Fibroblast of skin of right quadriceps (primary cell): Measurements from ENCODE around the gene BANP.

Experiments
- DNase-seq: peaks from one replicate; pipeline ENCODE4 v3.0.0-alpha.2; 2013

Gene BANP

DNA sequence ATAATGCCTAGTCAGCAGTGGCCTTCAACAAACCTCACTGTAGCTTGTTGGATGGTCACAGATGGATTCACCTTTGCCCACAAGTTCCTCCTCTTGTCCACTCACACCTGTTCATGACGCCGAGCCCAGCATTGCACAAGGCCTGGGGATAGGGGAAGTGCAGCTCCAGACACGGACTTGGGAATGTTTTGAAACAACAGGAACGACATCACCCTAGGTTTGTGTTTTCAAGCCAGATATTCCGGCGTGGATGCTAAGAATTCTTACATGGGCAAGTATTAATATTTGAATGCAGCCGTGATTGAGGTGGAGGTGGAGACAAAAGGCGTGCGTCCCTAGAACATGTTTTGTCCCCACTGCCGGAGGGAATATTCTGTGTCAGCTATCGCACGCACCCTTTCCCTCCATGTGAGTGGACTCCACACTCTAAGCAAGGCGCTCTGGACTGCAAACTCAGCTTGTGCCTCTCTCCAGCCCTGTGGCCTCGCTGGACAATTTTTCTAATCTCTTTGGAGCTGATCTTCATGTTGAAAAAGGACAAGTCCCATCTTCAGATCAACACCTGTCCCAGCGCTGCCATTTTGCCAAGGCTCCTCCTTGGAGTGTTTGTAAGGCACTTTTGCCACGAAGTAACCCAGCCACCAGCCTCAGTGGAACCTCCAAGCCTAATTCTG, 2.0 kb upstream of the BANP start:
- DNase-seq = no peak

DNA sequence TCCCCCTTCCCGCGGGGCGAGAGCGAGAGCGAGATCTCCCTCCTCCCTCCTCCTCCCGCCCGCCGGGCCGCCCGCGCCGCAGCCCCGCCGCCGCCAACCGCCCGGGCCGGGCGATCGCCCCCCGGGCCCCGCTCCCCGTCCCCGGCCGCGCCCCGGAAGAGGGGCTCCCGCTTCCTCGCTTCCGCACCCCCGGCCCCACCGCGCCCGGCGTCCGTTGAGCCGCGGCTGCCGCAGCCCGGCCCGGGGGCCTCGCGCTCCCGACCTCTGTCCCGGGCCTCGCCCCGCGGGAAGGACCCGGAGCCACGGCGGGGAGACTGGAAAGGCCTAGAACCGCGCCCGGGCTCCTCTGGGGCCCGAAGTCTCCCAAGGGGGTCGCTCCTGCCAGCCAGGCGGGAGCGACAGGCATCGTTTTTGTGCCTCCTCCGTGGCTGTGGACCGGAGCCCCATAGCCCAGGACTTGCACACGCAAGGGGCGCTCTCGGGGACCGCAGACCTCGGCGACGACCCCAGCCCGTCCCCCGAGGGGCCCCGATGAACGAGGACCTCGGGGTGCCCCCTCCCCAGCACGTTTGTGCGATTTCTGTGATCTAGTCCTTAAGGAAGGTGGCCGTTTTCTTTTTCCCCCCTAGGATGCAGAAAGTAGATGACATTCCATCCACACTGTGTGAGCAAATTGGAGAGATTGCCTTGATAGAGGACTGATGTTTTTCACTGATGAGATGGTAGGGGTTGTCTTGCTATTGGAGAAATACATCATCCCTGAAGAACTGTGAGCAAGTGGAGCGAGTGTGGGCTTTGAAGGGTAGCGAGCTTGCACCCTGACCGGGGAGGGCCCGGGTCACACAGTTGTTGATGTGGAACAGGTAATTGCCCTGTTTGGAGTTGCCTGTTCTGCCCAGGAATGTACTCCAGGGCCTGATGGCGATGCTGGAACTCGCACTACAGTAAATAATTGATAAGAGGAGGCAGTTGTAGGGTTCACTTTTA, 611 bp downstream of the BANP start:
- DNase-seq = no peak

DNA sequence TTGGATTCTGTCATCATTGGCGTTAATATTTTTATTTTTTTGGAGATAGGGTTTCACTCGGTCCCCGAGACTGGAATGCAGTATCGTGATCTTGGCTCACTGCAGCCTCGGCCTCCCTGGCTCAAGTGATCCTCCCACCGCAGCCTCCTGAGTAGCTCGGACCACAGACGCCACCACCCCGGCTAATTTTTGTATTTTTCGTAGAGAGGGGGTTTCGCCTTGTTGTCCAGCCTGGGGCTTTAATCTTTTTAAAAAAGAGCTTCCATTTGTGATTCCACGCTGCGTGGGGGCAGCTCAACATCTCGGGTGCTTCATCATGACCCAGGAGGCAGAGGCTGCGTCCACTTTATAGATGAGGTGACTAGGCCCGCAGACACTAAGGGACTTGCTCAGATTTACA, 1.5 kb downstream of the BANP start:
- no peak for DNase-seq

DNA sequence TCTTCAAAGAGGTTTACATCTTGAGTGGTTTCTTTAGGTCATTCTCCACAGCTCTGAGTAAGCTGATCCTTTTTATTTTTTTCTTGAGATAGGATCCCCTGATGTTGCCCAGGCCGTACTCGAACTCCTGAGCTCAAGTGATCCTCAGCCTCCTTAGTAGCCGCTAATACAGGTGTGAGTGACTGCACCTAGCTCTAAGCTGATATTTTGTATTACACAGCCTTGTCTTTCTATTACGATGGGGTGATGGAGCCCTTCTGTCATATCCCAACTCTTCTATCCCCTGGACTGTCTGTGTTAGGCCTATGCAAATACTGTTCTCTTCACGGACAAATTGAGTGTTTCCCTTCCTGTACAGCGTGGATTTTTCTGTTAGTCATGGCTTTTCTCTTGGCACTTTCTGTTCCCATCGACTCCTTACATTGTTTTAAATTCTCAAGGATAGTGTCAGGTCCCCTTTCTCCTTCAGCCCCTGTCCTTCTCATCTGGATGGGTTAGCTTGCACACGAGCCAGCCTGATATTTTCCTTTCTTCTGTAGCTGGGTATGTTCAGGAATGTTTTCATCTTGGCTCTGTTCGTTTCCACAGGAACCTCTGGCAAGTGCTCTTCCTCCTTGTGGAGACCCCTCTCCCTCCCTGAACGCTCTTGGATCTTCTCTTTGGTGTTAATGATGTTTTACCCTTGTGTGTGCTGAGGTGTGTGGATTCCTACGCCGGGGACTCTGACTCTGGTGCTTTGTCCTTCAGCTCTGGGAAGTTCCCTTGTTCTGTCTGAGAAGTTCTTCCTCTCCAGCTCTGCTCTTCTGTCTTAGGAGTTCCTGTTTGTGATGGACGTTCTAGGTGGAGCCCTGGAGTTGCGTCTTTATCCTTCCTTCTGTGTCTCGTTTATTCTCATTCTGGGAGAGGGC, 2.3 kb downstream of the BANP start:
- no peak for DNase-seq

DNA sequence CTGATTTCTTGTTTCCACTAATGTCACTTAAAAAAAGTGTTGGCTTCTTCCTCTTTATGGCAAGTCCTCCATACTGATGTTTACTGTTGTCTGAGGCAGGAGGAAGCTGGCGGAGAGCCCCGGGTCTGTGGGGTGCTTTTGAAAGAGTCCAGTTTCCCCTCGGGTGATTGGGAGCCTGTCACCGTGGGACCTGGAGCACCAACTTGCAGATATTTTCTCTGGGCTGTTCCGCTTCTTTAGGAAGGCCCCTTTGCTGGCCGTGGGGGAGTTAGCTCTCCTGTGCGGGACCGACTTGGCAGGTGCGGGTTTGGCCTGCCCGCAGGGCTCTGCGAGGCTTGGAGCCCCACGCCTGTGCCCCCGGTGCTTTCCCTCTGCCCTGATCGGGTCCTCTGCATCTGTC, 3.1 kb downstream of the BANP start:
- no peak for DNase-seq

DNA sequence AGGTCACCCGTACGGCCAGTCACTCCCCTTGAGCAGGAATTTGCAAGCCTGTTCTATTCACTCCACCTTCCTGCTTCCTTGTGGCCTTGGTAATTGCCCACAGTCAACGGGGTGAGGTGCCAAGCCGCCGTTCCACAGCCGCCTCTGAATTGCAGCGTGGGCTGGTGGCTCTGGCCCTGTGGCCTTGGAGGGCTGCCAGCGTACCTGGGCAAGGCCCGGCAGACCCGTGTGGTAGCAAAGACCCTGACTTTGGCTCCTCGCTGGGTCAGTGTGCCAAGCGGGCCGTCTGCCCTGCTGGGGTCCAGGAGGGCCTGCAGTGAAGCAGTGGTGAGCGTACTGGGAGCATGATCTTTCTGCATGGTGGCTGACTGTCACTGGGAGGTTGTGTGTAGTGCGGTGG, 3.6 kb downstream of the BANP start:
- DNase-seq = no peak

DNA sequence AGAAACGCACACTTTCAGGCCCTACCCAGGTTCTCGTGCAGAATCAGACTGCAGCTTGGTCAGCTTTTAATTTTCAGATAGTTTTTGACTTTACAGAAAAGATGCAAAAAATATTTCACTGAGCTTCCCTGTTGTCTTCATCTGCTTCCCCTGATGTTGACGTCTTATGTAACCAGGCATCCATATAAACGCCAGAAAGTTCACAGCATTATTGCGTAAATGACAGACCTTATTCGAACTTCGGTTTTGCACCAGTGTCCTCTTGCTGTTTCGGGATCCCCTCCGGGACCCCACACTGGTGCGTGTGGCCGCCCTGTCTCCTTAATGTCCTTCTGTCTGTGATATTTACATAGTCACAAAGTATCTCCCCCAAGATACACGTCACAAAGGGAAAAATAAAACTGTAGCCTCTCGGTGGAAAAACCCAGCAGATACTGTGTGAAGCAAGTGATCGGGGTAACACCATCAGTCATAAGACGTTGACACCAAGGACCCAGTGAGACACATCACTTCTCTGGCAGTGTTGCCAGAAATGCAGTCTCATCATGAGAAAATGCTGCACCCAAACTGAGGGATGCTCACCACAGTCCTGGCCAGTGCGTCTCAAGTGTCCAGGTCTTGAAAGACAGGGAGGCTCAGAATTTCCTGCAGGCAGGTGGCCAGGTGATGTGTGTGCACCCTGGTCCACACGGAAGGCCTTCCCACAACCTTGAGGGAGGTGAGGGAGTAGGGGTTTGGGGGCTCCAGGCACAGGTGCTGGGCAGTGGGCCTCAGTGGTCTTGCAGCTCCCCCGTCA, 4.3 kb downstream of the BANP start:
- DNase-seq = peak; percentile 33

DNA sequence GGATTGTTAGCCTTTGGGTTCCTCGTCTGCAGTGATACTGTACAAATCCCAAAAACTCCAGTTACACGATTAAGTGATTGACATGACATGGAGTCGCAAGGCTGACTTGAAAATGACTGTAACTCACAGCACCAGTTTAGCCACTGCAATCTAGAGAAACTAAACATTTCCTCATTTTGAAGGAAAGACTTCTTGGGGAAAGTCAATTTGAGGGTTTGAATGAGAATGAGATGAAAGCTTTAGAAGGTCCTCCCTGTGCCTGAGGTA, 4.8 kb downstream of the BANP start:
- DNase-seq = no peak

DNA sequence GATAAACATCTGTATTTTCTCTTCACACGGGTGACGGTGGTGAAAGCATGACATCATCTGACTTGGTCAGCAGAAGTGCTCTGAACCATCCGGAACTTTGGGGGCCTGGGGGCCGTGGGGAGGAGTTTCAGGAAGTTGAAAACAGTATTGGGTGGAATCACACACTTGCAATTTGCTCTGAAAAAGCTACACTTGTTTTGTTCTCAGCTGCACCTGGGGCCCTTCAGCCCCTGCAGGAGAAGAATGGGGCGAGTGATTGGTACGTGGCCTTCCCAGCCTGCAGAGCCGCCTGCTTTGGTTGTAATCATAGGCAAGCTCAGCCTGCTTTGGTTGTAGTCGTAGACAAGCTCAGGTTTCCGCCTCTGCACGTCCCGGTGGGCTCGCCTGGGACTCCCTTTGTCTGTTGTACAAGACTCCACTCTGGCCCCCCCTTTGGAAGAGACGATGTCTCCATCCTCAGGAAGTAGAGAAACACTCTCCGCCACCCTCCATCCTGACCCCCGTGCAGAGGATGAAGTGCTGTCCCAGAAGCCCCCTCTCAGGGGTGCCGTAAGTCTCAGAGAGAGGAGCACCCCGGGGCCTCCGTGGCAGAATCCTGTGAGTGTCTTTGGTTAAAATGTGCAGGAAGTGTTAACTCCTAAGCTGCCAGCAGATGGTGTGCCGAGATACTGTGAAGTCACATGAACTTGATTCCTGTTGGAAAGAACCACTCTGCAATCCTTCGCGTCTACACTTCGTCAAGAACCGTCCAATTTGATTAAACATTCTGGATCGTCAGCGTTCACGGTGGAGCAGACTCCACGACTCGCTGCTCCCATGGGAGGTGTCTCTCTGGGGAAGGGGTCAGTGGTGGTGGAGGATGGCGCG, 5.4 kb downstream of the BANP start:
- DNase-seq = peak; percentile 81

DNA sequence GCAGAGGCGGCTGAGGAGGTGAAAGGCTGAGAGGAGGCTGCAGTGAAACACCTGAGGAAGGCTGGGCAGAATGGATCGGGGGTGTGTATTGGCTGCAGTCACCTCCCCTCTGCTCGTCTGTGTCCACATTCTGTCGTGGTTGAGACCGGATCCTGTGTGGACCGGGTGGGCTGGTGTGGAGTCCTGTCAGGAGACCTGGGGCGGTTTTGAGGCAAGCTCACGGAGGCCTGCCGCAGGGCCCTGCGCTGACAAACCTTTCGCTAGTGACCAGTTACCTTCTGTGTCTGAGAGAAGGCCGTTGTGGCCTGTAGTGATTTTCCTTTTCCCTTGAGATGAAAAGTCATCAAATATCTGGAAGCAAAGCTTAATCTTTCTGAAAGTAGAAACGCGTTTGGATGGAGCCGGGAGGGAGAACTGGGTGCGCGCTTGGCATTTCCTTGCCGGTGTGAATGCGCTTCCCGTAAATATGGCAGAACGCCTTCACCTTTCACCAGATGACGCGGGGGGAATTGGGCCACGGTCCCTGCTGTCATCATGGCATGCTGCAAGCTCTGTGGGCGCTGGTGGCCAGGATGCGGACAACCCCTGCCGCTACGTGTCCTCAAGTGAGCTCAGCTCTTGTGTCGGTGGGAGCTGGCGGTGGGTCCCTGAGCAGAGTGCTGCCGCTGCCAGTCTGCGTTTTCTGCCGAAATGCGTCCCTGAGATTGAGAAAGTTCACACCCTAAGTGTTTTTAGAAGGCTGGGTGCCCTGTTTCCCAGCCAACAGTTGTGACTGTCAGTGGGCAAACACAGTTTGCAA, 6.3 kb downstream of the BANP start:
- DNase-seq = no peak

DNA sequence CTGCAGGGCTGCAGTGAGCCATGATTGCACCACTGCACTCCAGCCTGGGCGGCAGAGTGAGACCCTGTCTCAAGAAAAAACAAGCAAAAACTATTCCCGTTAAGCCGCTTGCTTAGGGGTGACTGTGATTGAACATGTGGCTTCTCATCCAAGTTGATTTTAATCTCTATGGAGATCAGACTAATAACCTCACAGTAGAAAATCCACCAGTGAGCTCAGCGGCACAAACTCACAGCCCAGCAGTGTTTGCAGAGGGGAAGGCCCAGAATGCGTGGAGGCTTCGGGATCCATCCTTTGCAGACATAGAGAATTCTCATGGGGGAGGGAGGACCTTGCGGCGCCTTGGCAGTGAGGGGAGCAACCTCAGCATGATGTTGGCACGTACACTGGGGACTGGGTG, 7.4 kb downstream of the BANP start:
- no peak for DNase-seq

DNA sequence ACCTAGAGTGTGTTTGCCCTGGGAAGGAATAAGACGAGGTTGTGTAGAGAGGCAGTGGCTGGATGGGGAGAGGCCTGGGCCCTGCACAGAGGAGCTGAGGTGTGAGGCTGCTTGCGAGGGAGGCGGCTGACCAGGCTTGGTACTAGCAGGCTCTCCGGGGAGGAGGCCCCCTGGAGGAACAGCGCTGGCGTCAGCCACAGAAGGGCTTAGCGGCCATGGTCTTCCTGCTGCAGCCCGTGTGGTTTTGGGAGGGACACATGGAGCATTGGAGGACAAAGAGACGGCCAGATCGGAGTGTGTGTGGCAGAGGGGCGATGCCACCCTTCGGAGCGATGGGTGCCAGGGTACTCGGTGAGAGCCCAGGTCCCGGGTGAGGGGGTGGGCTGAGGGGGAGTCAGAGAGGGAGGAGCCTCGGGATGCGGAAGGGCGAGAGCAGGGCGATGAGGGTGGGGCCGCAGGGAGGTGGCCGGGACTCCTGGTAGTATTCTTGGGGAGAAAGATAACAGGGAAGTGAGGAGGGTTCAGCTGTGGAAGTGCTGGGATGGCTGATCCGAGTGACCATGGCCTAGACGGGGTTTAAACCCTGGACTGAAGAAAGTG, 8.3 kb downstream of the BANP start:
- DNase-seq = no peak

DNA sequence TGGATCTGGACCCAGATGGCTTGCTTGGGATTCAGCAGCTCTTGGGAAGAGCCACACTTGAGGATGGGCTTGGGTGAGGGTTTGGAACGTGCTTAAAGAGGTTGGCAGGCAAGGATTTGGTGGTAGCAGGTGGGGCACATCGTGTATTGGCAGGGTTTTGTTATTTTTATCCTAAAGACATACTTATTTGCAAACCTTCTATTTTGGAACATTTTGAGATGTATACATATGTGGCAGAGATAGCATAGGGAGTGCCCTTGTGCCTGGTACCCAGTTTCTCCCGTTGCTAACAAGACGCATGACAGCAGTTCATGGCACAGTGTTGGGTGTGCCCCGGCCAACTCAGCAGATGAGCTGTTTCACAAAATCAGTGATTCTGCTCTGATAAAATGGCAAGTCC, 9.1 kb downstream of the BANP start:
- no peak for DNase-seq

DNA sequence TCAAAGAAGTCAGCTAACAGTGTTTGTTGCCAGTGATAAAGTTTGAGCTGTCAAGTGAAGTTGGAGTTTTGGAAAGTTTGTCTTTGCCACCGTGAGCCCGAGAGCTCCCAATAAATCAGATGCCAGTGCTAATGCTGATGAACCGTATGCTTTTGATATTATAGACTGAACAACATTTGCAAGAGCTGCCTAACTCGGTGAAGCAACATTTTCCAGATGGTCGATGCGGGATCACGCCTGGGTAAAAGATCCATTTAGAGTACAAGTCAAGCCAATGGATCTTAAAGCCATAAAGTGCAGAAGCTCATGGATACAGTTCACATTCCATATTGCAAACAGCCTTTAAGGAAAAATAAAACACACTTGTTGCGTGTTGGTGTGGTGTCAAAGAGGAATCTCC, 9.6 kb downstream of the BANP start:
- no peak for DNase-seq

DNA sequence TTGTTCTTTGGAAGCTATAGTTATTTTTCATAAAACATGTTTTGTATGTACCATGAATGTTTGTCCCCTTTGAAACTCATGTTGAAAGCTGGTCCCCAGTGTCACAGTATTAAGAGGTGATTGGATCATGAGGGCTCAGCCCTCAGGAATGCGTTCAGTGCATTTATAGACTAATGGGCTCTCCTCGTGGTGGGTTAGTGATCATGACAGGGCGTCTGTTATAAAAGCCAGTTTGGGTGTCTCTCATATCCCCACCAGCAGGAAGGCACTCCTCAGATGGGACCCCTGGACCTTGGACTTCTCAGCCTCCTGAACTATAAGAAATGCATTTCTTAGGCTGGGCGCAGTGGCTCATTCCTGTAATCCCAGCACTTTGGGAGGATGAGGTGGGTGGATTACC, 10.4 kb downstream of the BANP start:
- peak; percentile 37 for DNase-seq

DNA sequence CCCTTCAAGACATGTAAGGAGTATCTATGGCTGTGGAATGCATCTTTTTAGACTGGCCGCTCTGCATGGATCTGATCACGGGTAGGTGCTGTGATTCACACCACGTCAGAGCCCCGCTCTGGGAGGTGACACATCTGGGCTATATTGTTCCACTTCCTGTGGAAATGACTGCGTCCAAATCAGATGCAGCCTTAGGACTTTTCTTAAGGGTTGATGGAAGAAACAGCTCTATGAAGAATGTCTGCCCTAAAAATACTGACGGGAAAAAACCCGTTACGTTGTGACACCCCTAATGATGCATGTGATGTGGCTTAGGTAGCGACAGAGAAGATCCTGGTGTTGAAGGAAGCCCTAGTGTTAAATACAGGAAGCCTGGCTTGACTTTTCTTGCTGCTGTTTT, 12.2 kb downstream of the BANP start:
- DNase-seq = peak; percentile 91

DNA sequence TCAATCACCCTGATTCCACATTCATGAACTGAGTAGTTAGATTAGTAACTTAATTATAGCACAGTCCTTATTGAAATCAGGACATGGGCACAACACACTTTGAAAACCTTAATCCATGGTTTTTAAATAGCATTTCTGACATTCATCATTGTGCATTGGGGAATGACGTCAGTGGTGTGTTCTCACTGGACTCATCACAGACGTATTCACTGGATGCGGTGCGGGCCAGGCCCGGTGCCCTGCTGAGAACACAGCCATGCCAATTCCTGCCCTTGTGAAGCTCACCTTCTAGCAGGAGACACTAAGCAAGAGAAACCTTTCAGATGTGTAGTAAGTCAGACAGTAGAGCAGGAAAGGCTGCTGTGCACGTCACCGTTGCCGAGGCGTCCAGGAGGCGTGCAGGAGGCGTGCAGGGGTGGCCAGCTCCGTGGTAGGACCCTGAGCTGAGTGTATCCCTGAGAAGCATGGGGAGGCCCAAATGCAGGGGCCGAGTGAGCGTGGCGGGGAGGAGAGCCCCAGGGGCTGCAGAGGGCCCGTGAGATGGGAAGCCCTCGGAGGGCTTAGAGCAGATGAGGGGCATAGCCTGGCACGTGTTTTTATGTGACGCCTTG, 12.9 kb downstream of the BANP start:
- peak; percentile 49 for DNase-seq

DNA sequence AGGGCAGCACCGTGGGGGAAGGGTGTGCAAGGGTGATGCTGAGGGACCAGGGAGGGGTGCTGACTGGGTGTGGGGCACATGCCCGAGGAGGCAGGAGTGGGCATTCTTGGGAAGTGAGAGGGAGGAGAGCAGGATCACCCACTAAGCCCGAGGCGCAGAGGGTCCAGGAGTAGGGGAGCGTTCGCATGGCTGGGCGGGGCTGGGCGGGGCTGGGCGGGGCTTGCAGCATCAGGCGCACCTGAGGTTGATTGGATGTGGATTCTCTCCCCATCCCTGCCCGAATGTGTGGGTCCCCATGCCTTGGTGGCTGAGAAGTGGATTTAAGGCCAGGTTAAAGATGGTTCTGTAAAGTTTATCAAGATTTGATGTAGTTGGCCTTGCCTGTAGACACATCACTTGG, 14.2 kb downstream of the BANP start:
- DNase-seq = no peak

DNA sequence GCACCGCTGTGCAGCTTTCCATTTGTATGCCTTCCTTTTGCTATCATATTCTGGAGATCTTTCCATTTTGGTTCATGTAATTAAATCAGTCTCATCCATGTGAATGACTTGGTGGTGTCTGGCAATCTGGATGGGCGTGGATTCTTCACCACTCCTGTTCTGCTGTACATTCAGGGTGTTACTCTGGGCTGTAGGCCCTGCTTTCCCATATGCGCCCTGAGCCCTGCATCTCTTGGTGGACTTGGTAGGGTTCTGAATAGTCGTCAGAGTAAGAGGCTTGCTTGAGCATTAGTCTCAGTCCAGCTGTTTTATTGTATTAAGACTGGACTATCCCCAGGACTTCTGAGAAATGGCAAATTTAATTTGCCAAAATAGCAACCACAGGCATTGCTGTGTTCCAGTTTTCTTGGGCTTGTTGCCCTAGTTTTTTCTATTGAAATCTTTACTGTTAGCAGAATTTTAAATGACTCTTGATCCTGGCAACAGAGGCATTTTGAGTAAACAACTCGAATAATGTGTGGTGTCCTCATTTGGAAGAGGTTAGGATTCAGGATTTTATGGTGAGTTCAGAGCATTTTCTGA, 14.9 kb downstream of the BANP start:
- DNase-seq = peak; percentile 17
